MM.1S (cell line): Measurements from ENCODE around the gene PRKD3.

Experiments used
- DNase-seq: peaks from one replicate; pipeline ENCODE4 v3.0.0-alpha.2; 2015
- H2AFZ ChIP-seq: fragments of 300-600 bp; sonication (generic); 2 replicates; pipeline ENCODE4 v1.6.0; 2016; ENCODE audit warnings: antibody characterized with exemption, low read length
- H3F3A ChIP-seq: fragments of 300-600 bp; sonication (generic); 2 replicates; pipeline ENCODE4 v1.6.1; 2016; ENCODE audit warnings: mild to moderate bottlenecking, antibody characterized with exemption, low read length, moderate library complexity, mixed read lengths; ENCODE audit not compliant: insufficient read depth
- H3K27ac ChIP-seq: fragments of 300-600 bp; sonication (generic); 2 replicates; pipeline ENCODE4 v1.5.1; 2016; ENCODE audit warnings: mild to moderate bottlenecking, low read length
- H3K27me3 ChIP-seq: fragments of 300-600 bp; sonication (generic); replicated peaks from 2 replicates; pipeline ENCODE4 v1.6.0; 2016; ENCODE audit warnings: low read length; ENCODE audit not compliant: insufficient read depth
- H3K36me3 ChIP-seq: fragments of 300-600 bp; sonication (generic); replicated peaks from 2 replicates; pipeline ENCODE4 v1.6.1; 2016; ENCODE audit warnings: mild to moderate bottlenecking, low read length, mixed read lengths; ENCODE audit not compliant: insufficient read depth
- H3K4me1 ChIP-seq: fragments of 300-600 bp; sonication (generic); 2 replicates; pipeline ENCODE4 v1.6.1; 2016; ENCODE audit warnings: low read length, mixed read lengths
- H3K4me2 ChIP-seq: fragments of 300-600 bp; sonication (generic); 2 replicates; pipeline ENCODE4 v1.6.0; 2016; ENCODE audit warnings: low read depth, low read length
- H3K4me3 ChIP-seq: fragments of 300-600 bp; sonication (generic); 2 replicates; pipeline ENCODE4 v1.5.1; 2016; ENCODE audit warnings: low read length, mixed read lengths
- H3K79me2 ChIP-seq: fragments of 300-600 bp; sonication (generic); 2 replicates; pipeline ENCODE4 v1.6.1; 2016; ENCODE audit warnings: mixed run types, low read length, mixed read lengths
- H3K9ac ChIP-seq: fragments of 300-600 bp; sonication (generic); 2 replicates; pipeline ENCODE4 v1.6.1; 2016; ENCODE audit warnings: low read length, mixed read lengths
- H3K9me2 ChIP-seq: fragments of 300-600 bp; sonication (generic); replicated peaks from 2 replicates; pipeline ENCODE4 v1.6.1; 2016; ENCODE audit warnings: mild to moderate bottlenecking, low read length, mixed read lengths; ENCODE audit not compliant: insufficient read depth
- H3K9me3 ChIP-seq: fragments of 300-600 bp; sonication (generic); replicated peaks from 2 replicates; pipeline ENCODE4 v1.6.1; 2016; ENCODE audit warnings: mild to moderate bottlenecking, low read length, mixed read lengths; ENCODE audit not compliant: insufficient read depth
- H4K20me1 ChIP-seq: fragments of 300-600 bp; sonication (generic); 2 replicates; pipeline ENCODE4 v1.6.1; 2016; ENCODE audit warnings: mild to moderate bottlenecking, low read length, moderate library complexity, mixed read lengths; ENCODE audit not compliant: insufficient read depth
- EZH2 ChIP-seq: fragments of 300-600 bp; sonication (generic); optimal IDR thresholded peaks from 2 replicates; pipeline ENCODE3; 2017; ENCODE audit warnings: low read depth, mild to moderate bottlenecking, antibody characterized with exemption, low read length, mixed read lengths
- EZH2phosphoT487 ChIP-seq: fragments of 300-600 bp; sonication (generic); IDR thresholded peaks from 2 replicates; pipeline ENCODE4 v1.6.1; 2018; ENCODE audit warnings: antibody characterized with exemption, low read length
- TF ChIP-seq, protein P1 (sequence below): fragments of 300-600 bp; sonication (generic); IDR thresholded peaks from 2 replicates; pipeline ENCODE4 v1.5.1; 2016; ENCODE audit warnings: antibody characterized with exemption, low read length, mixed read lengths

Gene PRKD3

DNA sequence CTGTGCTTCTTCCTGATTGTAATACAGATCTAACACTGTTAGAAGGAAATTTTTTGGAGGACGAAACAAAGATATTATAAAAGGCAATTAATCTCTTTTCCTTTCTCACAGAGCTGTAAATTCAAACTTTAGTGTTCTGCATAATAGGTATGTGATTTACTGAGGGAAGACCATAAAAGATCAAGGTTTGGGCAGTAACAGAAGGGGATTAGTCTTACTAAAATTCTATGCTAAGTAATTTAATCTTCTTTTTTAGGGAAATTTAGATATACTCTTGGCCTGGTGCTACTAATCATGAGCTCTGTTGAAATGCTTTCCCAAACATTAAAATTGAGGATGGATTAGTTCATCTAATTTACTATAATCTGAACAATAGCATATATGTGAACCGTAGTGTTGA, 11.0 kb upstream of the PRKD3 start:
- TF ChIP-seq EZH2phosphoT487, result no peak
- TF ChIP-seq EZH2, result no peak
- Histone ChIP-seq H3K9me2 (no peaks in the 10 kb centered on the region), H3K4me1 (peaks cover 51% of the 10 kb centered on the region), H3K4me2 (peak overlapping the region; percentile 82), H2AFZ (no peak overlapping the region), H3K4me3 (peak overlapping the region; percentile 66), H4K20me1 (no peaks in the 10 kb centered on the region), H3F3A (peaks cover 55% of the 10 kb centered on the region), H3K27ac (peak overlapping the region; percentile 89), H3K9me3 (no peaks in the 10 kb centered on the region), H3K36me3 (no peaks in the 10 kb centered on the region), H3K27me3 (no peaks in the 10 kb centered on the region), H3K9ac (peak overlapping the region; percentile 92), H3K79me2 (peaks cover 100% of the 10 kb centered on the region)
- DNase-seq, result peak; percentile 46

DNA sequence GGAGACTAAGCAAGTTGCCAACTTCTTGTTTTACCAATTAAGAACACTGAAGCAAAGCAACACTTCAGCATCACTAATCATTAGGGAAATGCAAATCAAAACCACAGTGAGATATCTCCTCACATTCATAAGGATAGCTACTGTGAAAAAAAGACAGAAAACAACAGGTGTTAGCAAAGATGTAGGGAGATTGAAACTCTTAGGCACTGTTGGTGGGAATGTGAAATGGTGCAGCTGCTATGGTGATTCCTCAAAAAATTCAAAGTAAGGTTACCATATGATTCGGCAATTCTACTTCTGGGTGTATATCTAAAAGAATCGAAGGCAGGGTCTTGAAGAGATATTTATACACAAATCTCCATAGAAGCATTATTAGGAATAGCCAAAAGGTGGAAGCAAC, 8.6 kb upstream of the PRKD3 start:
- H3K4me2 ChIP-seq, result peak overlapping the region; percentile 89
- H4K20me1 ChIP-seq, result no peaks in the 10 kb centered on the region
- H3K27ac ChIP-seq, result peak overlapping the region; percentile 89
- no peak overlapping the region for H2AFZ ChIP-seq
- DNase-seq, result peak; percentile 31
- peaks cover 51% of the 10 kb centered on the region for H3F3A ChIP-seq
- H3K9me2 ChIP-seq, result no peaks in the 10 kb centered on the region
- H3K4me1 ChIP-seq, result peaks cover 45% of the 10 kb centered on the region
- H3K9ac ChIP-seq, result peak overlapping the region; percentile 40
- H3K9me3 ChIP-seq, result no peaks in the 10 kb centered on the region
- peaks cover 100% of the 10 kb centered on the region for H3K79me2 ChIP-seq
- TF ChIP-seq EZH2phosphoT487 (no peak), EZH2 (no peak)
- TF ChIP-seq, protein P1, sequence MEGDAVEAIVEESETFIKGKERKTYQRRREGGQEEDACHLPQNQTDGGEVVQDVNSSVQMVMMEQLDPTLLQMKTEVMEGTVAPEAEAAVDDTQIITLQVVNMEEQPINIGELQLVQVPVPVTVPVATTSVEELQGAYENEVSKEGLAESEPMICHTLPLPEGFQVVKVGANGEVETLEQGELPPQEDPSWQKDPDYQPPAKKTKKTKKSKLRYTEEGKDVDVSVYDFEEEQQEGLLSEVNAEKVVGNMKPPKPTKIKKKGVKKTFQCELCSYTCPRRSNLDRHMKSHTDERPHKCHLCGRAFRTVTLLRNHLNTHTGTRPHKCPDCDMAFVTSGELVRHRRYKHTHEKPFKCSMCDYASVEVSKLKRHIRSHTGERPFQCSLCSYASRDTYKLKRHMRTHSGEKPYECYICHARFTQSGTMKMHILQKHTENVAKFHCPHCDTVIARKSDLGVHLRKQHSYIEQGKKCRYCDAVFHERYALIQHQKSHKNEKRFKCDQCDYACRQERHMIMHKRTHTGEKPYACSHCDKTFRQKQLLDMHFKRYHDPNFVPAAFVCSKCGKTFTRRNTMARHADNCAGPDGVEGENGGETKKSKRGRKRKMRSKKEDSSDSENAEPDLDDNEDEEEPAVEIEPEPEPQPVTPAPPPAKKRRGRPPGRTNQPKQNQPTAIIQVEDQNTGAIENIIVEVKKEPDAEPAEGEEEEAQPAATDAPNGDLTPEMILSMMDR, result no peak
- H3K4me3 ChIP-seq, result peak overlapping the region; percentile 48
- no peaks in the 10 kb centered on the region for H3K27me3 ChIP-seq
- no peaks in the 10 kb centered on the region for H3K36me3 ChIP-seq

DNA sequence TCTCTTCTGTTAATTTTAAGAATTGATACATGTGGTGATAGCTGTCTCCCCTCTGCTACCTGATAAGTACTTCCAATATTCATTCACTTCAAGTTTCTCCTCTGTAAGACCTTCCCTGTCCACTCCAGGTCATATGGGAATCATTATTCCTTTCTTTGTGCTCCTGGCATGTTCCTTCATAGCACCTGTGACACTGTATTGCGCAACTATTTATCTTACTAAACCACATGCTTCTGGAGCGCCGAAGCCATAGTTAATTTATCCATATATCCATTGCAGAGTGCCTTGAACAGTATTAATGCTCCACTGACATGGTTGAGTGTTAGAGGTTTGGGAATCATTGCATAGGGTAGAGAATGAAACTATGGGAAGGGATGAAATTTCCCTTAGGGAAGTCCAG, 7.9 kb upstream of the PRKD3 start:
- no peak for DNase-seq
- H3F3A ChIP-seq, result peaks cover 45% of the 10 kb centered on the region
- no peaks in the 10 kb centered on the region for H3K9me3 ChIP-seq
- TF ChIP-seq, protein P1, result no peak
- no peak for TF ChIP-seq EZH2phosphoT487
- TF ChIP-seq EZH2, result no peak
- peak overlapping the region; percentile 89 for H3K27ac ChIP-seq
- peak overlapping the region; percentile 48 for H3K4me3 ChIP-seq
- H3K36me3 ChIP-seq, result no peaks in the 10 kb centered on the region
- H3K9ac ChIP-seq, result peak overlapping the region; percentile 40; the same call in 1 of the 2 replicates
- H3K79me2 ChIP-seq, result peaks cover 100% of the 10 kb centered on the region
- no peaks in the 10 kb centered on the region for H4K20me1 ChIP-seq
- no peaks in the 10 kb centered on the region for H3K9me2 ChIP-seq
- peak overlapping the region; percentile 89 for H3K4me2 ChIP-seq
- no peaks in the 10 kb centered on the region for H3K27me3 ChIP-seq
- H2AFZ ChIP-seq, result no peak overlapping the region
- H3K4me1 ChIP-seq, result peaks cover 40% of the 10 kb centered on the region

DNA sequence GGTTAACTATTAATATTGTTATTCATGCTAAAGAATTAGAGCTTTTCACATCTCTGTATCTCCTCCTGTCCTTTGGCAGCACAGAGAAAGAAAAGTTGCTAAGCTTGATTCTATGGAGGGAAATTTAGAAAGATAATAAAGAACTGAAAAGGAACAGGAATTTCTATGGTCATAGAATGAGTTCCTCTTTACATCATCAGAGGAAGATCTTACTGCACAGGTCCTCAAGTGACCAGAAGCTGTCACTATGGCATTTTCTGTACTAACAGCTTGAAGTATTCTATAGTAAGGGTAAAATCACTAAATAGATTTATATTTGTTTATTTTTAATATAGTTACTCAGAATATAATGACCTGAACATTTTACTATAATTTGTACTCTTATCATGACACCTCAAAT, 6.0 kb upstream of the PRKD3 start:
- Histone ChIP-seq H3K4me3 (no peak overlapping the region), H3F3A (peaks cover 44% of the 10 kb centered on the region), H3K9me3 (no peaks in the 10 kb centered on the region), H3K9me2 (no peaks in the 10 kb centered on the region), H2AFZ (no peak overlapping the region), H4K20me1 (no peaks in the 10 kb centered on the region), H3K79me2 (peaks cover 100% of the 10 kb centered on the region), H3K9ac (no peak overlapping the region), H3K4me1 (peaks cover 50% of the 10 kb centered on the region), H3K27me3 (no peaks in the 10 kb centered on the region), H3K4me2 (peak overlapping the region; percentile 20; the same call in 1 of the 2 replicates), H3K27ac (no peak overlapping the region), H3K36me3 (no peaks in the 10 kb centered on the region)
- no peak for TF ChIP-seq EZH2
- no peak for TF ChIP-seq EZH2phosphoT487
- TF ChIP-seq, protein P1, result no peak
- no peak for DNase-seq
